Hepatocyte (in vitro differentiated cells): ENCODE measurements around the gene SDE2.

Experiments used
- CTCF ChIP-seq: fragments of 200-600 bp; sonication (generic); IDR thresholded peaks from 2 replicates; pipeline ENCODE4 v1.5.1; 2016; ENCODE audit warnings: antibody characterized with exemption, mild to moderate bottlenecking; ENCODE audit not compliant: poor library complexity
- EZH2 ChIP-seq: fragments of 200-600 bp; sonication (generic); IDR thresholded peaks from 2 replicates; pipeline ENCODE4 v1.6.1; 2016; ENCODE audit warnings: antibody characterized with exemption, mild to moderate bottlenecking, borderline replicate concordance
- EZH2phosphoT487 ChIP-seq: fragments of 200-600 bp; sonication (generic); IDR thresholded peaks from one replicate; pipeline ENCODE4 v1.6.1; 2018; ENCODE audit warnings: antibody characterized with exemption, mild to moderate bottlenecking, low read depth, moderate library complexity; ENCODE audit not compliant: unreplicated experiment, severe bottlenecking

- no peak for TF ChIP-seq CTCF
- TF ChIP-seq EZH2 = no peak
- TF ChIP-seq EZH2phosphoT487 = no peak
Observed at GRCh38 chr1:225990705-225991464, 8.3 kb downstream of the SDE2 start.
